GM19035 (cell line): Measurements from ENCODE around the gene RAB43.
"Not testable (repeated sequence)": the region's sequence is repeated elsewhere in the genome, so short reads cannot be mapped to it uniquely, and the experiment has no call there.

ENCODE experiments used
- ATAC-seq: cut with Tn5 transposase; IDR thresholded peaks from one replicate; pipeline ENCODE4 v1.9.1; 2021; ENCODE audit not compliant: unreplicated experiment

Gene RAB43

DNA sequence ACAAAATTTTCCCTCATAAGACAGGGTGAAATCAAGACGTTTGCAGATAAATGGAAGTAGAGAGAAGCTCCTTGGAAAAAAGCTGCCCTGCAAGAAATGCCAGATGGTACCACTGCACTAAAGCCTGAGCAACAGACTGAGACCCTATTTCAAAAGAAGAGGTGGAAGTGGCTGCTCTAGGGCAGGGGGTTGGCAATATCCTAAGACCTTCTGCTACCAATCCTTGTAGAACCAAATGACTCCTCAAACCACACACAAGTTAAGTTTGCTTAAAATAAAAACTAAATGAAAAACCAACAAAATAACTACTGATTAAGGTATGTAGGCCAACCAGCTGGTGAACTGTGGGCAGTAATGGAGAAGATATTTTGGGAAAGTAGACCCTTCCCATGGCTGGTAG, 21.3 kb downstream of the RAB43 start:
- ATAC-seq = no peak

GRCh38 chr3:129095285-129095684, 26.3 kb downstream of the RAB43 start:
- no peak for ATAC-seq

DNA sequence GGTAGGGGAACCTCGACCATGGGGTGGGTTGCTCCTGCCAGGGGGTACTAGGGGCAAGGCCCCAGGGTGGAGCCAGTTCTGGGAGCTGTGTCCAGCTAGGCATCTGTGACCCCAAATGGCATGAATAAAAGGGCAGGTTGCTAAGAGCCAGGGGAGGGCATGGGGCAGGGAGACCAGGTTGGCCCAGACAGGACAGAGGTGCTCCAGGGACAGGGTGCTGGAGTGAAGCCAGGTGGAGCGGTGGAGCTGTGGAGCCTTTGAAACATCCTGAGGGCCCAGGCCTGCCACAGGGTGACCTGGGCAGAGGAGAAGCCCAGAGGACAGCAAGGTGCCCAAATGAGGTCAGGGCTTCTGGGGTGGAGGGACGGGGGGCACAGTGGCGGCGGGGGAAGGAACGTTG, 33.3 kb downstream of the RAB43 start:
- ATAC-seq = not testable (repeated sequence)

DNA sequence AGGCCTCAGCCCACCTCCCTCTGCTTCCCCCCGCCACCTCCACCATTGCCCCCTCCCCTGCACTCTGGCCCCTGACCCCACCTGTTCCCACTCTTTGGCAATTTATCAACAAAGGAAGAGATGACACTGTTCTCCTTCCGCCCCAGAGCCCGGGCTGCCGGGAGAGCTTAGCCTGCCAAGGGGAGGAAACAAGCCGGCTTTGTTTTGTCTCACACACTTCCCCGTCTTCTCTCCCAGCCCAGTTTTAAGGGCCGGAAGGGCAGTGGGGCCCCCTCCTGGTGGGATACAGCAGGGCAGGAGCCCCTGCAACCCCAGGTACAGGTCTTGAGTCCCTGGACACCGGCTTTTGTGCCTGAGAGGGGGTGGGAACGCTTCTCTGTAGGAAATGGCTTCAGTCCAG, 33.7 kb downstream of the RAB43 start:
- ATAC-seq = not testable (repeated sequence)

DNA sequence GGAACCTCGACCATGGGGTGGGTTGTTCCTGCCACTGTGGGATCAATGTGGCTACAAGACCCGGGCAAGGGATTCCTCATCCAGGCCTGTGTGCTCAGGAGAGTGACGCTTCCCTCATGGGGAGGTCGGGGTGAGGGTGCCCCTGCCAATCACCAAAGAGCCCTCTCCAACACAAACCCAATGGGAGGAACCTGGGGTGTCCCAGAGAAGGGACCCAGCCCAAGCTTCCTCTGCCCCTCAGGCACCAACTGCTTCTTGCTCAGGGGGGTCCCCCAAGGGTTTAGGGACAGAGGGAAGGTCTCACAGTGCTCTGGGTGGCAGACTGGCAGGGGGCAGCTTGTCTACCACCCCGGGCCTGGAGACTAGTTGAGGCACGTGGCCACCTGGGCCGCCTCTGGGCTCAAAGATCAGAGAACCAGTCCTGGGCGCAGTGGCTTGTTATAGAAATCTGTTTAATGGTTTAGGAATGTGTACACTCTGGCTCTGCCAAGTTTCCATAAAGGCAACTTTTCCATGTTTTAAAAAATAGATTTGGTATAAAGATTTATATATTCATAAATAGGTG, 34.4 kb downstream of the RAB43 start:
- no peak for ATAC-seq

- no peak for ATAC-seq
These were observed 35.8 kb downstream of the RAB43 start for GRCh38 chr3:129085818-129086217.

GRCh38 chr3:129085165-129085715, 36.4 kb downstream of the RAB43 start:
- ATAC-seq = no peak

DNA sequence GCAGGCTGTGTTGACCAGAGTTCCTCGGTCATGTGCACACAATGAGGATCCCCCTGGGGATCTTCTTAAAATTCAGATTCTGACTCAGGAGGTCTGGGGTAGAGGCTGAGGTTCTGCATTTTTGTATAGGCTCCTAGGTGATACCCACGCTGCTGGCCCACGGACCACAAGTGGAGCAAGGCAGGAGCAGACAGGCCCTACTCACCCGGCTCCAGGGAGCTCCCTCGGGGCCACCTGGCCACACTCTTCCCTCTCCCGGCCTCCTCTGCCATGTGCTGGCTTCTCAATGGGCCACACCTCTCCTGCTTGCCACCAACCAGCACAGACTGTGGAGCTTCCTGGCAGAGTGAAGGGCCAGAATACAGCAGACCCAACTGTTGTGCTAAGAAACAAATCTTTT, 37.1 kb downstream of the RAB43 start:
- no peak for ATAC-seq

- ATAC-seq = no peak
These were observed 39.6 kb downstream of the RAB43 start for GRCh38 chr3:129082026-129082425.

- no peak for ATAC-seq
These were observed 40.1 kb downstream of the RAB43 start for GRCh38 chr3:129081503-129081902.

DNA sequence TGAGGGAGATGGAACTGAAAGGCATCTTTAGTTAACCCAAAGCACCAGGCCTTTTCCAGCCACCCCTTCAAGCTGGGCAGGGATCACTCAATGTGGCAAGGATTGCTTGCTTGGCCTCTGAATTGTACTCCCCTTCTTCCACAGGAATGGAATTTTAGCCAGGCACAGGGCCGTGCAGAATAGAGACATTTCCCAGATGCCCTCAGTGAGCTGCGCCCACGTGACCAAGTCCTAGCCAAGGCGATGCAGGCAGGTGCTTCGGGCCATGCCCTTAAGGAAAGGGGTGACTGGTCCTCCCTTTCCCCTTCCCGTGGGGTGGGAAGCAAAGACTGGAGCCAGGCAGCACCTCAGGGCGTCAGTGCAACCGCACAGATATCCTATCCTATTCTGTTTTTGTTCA, 43.1 kb downstream of the RAB43 start:
- no peak for ATAC-seq

DNA sequence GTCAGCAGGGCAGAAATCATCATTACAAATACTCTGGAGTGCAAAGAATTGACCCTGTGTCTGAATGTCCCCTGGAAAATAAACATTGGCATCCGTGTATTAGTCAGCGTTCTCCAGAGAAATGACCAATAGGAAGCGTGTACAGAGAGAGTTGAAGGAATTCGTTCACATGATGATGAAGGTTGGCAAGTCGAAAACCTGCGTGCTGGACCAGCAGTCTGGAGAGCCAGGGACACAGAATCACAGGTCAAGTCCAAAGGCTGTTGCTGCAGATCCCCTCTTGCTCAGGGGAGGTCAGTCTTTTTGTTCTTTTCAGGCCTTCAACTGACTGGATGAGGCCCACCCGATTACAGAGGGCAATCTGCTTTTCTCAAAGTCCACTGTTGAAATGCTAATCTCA, 44.4 kb downstream of the RAB43 start:
- ATAC-seq = no peak

- ATAC-seq = no peak
These were observed 51.3 kb downstream of the RAB43 start for GRCh38 chr3:129070086-129070885.

DNA sequence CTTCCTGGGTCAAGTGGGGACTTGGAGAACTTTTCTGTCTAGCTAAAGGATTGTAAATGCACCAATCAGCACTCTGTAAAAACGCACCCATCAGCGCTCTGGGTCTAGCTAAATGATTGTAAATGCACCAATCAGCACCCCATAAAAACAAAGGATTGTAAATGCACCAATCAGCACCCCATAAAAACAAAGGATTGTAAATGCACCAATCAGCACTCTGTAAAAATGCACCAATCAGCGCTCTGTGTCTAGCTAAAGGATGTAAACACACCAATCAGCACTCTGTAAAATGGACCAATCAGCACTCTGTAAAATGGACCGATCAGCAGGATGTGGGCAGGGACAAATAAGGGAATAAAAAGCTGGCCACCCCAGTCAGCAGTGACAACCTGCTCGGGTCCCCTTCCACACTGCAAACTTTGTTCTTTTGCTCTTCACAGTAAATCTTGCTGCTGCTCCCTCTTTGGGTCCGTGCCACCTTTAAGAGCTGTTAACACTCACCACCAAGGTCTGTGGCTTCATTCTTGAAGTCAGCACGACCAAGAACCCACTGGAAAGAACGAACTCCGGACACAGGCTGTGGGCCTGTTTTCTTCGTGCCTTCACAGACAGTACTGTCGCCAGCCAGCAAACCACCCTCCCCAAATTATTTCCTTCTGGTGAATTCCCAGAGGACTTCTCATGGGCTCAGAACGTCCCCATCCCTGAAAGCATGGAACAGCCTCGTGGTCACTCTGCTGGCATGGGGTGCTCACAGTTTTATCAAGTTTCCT, 52.1 kb downstream of the RAB43 start:
- ATAC-seq = not testable (repeated sequence)

DNA sequence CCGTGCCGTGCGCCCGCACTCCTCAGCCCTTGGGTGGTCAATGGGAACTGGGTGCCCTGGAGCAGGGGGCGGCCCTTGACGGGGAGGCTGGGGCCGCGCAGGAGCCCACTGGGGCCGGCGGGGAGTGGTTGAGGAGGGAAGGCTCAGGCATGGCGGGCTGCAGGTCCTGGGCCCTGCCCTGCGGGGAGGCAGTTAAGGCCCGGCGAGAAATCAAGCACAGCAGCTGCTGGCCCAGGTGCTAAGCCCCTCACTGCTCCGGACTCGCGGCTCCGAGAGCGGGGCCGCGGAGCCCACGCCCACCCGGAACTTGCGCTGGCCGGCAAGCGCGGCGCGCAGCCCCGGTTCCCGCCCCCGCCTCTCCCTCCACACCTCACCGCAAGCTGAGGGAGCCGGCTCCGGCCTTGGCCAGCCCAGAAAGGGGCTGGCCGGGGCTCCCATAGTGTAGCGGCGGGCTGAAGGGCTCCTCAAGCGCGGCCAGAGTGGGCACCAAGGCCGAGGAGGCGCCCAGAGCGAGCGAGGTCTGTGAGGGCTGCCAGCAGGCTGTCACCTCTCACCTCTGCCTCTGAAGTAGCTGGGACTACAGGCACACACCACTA, 53.2 kb downstream of the RAB43 start:
- ATAC-seq = no peak

GRCh38 chr3:129067719-129068118, 53.9 kb downstream of the RAB43 start:
- ATAC-seq = not testable (repeated sequence)

DNA sequence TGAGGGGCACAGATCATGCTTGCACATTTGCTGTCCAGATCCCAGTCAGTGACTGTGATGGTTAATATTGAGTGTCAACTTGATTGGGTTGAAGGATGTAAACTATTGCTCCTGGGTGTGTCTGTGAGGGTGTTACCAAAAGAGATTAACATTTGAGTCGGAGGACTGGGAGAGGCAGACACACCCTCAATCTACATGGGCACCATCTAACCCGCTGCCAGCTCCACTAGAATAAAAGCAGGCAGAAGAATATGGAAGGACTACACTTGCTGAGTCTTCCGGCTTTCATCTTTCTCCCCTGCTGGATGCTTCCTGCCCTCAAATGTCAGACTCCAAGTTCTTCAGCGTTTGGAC, 55.9 kb downstream of the RAB43 start:
- no peak for ATAC-seq

- ATAC-seq = no peak
These were observed 56.4 kb downstream of the RAB43 start for GRCh38 chr3:129065016-129065719.

- no peak for ATAC-seq
These were observed 57.6 kb downstream of the RAB43 start for GRCh38 chr3:129063841-129064482.

DNA sequence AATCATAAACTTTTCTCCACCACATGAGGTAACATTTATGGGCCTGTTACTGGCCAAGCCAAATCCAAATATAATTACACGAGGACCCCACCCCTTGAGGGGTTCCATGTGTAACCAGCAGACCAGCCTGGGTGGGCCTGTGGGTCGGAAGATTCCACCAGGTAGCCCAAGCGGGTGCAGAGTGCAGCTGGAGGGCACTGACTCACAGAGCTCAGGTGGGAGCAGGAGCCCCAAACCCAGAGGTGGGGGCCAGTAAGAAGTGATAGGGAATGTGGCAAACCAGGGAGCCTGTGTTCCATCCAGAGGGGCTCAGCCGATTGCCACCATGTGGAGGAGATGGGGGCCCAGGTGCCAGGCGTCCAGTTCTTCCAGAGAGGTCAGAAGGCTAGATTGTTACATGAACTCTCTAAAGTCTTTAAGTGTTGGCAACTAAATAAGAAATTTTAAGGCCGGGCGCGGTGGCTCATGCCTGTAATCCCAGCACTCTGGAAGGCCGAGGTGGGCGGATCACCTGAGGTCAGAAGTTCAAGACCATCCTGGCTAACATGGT, 58.4 kb downstream of the RAB43 start:
- no peak for ATAC-seq
